Panc1 (cell line): ENCODE results near the gene PEX5L. TPM values are rescaled to one million over a fixed set of nuclear protein-coding genes. Genes with fewer than 3 reads are reported as not detected.

ENCODE experiments used
- ATAC-seq: fragments of 200-7000 bp; cut with Tn5 transposase; 2 replicates; pipeline ENCODE4 v1.9.1; 2020; ENCODE audit warnings: mild to moderate bottlenecking, moderate library complexity
- BruUV-seq: library from RNA; stranded (reverse); fragments of 400-500 nt; replicated peaks from 2 replicates; lab custom pipeline; 2021; lab: Mats Ljungman, UMichigan
- CTCF ChIA-PET: fragments of 300-600 bp; sonication (Branson Sonifier 250); formaldehyde crosslinking; loops from one replicate; lab custom pipeline; 2022; ENCODE audit warnings: antibody characterized with exemption; lab: Charles Lee
- POLR2A ChIA-PET: fragments of 300-600 bp; sonication (Branson Sonifier 250); formaldehyde crosslinking; loops from one replicate; lab custom pipeline; 2022; ENCODE audit warnings: antibody characterized with exemption; lab: Charles Lee
- DNase-seq: peaks from one replicate; pipeline ENCODE4 v3.0.0-alpha.2; 2010; ENCODE audit warnings: low read depth, low spot score
- H3K27ac ChIP-seq: 2 replicates; pipeline ENCODE4 v1.5.1; 2011; ENCODE audit warnings: mild to moderate bottlenecking, low read length, inconsistent platforms
- H3K27me3 ChIP-seq: fragments of 200-500 bp; sonication (Bioruptor generic); 2 replicates; pipeline ENCODE4 v1.6.0; 2014; ENCODE audit warnings: low read length, inconsistent platforms; ENCODE audit not compliant: control insufficient read depth, insufficient read depth
- H3K36me3 ChIP-seq: fragments of 200-500 bp; sonication (Bioruptor generic); 2 replicates; pipeline ENCODE4 v1.5.1; 2014; ENCODE audit warnings: inconsistent platforms, mild to moderate bottlenecking, low read length, moderate library complexity; ENCODE audit not compliant: control insufficient read depth, insufficient read depth
- H3K4me1 ChIP-seq: 2 replicates; pipeline ENCODE4 v1.5.1; 2011; ENCODE audit warnings: inconsistent platforms, mild to moderate bottlenecking, low read length, moderate library complexity; ENCODE audit not compliant: control insufficient read depth, insufficient read depth
- H3K4me3 ChIP-seq, 2 experiments: 2 replicates each; pipeline ENCODE4 v1.5.1; 2011 to 2012; ENCODE audit warnings: low read depth in 2 of 2, low read length in 2 of 2, mild to moderate bottlenecking in 2 of 2, inconsistent platforms in 1 of 2, moderate library complexity in 1 of 2
- H3K9me3 ChIP-seq: fragments of 200-500 bp; sonication (Bioruptor generic); 2 replicates; pipeline ENCODE4 v1.5.1; 2014; ENCODE audit warnings: low read depth, mild to moderate bottlenecking, inconsistent platforms, low read length, moderate library complexity; ENCODE audit not compliant: control insufficient read depth, insufficient read depth
- POLR2AphosphoS5 ChIP-seq: IDR thresholded peaks from 2 replicates; pipeline ENCODE4 v1.6.1; 2012; ENCODE audit warnings: mild to moderate bottlenecking, low read depth, low read length, moderate library complexity
- SIN3A ChIP-seq: IDR thresholded peaks from 2 replicates; pipeline ENCODE4 v1.6.1; 2012; ENCODE audit warnings: low read depth, mild to moderate bottlenecking, low read length, moderate library complexity, borderline replicate concordance; ENCODE audit not compliant: insufficient read depth
- TCF7L2 ChIP-seq: IDR thresholded peaks from 2 replicates; pipeline ENCODE4 v1.6.1; 2011; ENCODE audit warnings: mild to moderate bottlenecking, low read depth, low read length, inconsistent platforms
- in situ Hi-C: cut with HindIII; loops from 2 replicates; pipeline ENCODE4 v1.10.0; 2016; ENCODE audit warnings: low sequenced_read_pairs, low pct_unique_long_range_greater_than_20kb
- intact Hi-C: fragments of 100-400 bp; cut with micrococcal nuclease; formaldehyde crosslinking; loops from one replicate; pipeline ENCODE4 v1.10.0; 2022; ENCODE audit not compliant: unreplicated experiment
- total RNA-seq: library from RNA; stranded (reverse); gene quantifications from one replicate; pipeline ENCODE4 v1.2.1, GENCODE V29; 2021; ENCODE audit not compliant: unreplicated experiment
- TF ChIP-seq, protein P1 (sequence below), 2 experiments: IDR thresholded peaks; 2 replicates each; pipeline ENCODE4 v1.6.1; 2011 to 2012; ENCODE audit warnings: low read depth in 2 of 2, control low read depth in 1 of 2, low read length in 1 of 2, mild to moderate bottlenecking in 1 of 2, moderate library complexity in 1 of 2; ENCODE audit not compliant: insufficient read depth in 1 of 2
- TF ChIP-seq, protein P2 (sequence below): fragments of 450-650 bp; IDR thresholded peaks from 2 replicates; pipeline ENCODE4 v1.5.1; 2017; ENCODE audit warnings: mild to moderate bottlenecking

PEX5L gene
- total RNA-seq, 1 experiment from 2014 or later, result 0.23 TPM

DNA sequence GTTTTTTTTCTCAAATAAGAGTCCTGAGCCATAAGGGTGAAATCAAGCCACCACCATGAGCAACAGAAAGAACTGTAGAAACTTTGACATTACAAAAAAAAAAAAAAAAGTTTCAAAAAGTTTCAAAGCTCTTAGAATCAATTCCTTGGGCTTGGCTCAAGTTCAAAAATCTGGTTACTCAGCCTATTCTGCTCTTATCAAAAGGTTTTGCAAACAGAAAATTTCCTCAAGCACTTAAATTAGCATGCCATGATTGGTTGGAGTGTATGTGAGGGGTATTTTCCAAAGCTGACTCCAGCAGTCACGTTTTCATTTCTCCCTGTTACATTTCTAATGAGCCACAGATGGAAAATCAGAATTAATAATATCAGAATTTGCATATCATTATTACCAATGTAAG is 12.1 kb upstream of the PEX5L start:
- H3K36me3 ChIP-seq, result no peaks in the 10 kb centered on the region
- no peak overlapping the region for H3K27ac ChIP-seq
- no peaks in the 10 kb centered on the region for H3K9me3 ChIP-seq
- H3K4me1 ChIP-seq, result no peaks in the 10 kb centered on the region
- no peak for ATAC-seq
- BruUV-seq, result no TSS peak
- ChIA-PET POLR2A (interaction anchor here (0.6 to 0.7 kb wide), 2 partner anchors 38 to 802 kb away, joined by 3 to 10 read pairs; no protein-coding TSS in a partner anchor), CTCF (interaction anchor here (0.7 kb wide), 1 partner anchor 41 kb away, joined by 3 read pairs; no protein-coding TSS in a partner anchor)
- no peak overlapping the region for H3K4me3 ChIP-seq
- TF ChIP-seq, protein P1, sequence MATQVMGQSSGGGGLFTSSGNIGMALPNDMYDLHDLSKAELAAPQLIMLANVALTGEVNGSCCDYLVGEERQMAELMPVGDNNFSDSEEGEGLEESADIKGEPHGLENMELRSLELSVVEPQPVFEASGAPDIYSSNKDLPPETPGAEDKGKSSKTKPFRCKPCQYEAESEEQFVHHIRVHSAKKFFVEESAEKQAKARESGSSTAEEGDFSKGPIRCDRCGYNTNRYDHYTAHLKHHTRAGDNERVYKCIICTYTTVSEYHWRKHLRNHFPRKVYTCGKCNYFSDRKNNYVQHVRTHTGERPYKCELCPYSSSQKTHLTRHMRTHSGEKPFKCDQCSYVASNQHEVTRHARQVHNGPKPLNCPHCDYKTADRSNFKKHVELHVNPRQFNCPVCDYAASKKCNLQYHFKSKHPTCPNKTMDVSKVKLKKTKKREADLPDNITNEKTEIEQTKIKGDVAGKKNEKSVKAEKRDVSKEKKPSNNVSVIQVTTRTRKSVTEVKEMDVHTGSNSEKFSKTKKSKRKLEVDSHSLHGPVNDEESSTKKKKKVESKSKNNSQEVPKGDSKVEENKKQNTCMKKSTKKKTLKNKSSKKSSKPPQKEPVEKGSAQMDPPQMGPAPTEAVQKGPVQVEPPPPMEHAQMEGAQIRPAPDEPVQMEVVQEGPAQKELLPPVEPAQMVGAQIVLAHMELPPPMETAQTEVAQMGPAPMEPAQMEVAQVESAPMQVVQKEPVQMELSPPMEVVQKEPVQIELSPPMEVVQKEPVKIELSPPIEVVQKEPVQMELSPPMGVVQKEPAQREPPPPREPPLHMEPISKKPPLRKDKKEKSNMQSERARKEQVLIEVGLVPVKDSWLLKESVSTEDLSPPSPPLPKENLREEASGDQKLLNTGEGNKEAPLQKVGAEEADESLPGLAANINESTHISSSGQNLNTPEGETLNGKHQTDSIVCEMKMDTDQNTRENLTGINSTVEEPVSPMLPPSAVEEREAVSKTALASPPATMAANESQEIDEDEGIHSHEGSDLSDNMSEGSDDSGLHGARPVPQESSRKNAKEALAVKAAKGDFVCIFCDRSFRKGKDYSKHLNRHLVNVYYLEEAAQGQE (IDR thresholded peaks at IDR 0.05; ENCODE audit: insufficient read depth in 1 of 2, low read depth in 2 of 2, low read length in 1 of 2), result no peak
- no peak for TF ChIP-seq TCF7L2
- no peak for TF ChIP-seq SIN3A
- no peak for TF ChIP-seq POLR2AphosphoS5
- TF ChIP-seq, protein P2, sequence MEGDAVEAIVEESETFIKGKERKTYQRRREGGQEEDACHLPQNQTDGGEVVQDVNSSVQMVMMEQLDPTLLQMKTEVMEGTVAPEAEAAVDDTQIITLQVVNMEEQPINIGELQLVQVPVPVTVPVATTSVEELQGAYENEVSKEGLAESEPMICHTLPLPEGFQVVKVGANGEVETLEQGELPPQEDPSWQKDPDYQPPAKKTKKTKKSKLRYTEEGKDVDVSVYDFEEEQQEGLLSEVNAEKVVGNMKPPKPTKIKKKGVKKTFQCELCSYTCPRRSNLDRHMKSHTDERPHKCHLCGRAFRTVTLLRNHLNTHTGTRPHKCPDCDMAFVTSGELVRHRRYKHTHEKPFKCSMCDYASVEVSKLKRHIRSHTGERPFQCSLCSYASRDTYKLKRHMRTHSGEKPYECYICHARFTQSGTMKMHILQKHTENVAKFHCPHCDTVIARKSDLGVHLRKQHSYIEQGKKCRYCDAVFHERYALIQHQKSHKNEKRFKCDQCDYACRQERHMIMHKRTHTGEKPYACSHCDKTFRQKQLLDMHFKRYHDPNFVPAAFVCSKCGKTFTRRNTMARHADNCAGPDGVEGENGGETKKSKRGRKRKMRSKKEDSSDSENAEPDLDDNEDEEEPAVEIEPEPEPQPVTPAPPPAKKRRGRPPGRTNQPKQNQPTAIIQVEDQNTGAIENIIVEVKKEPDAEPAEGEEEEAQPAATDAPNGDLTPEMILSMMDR, result no peak
- in situ Hi-C loops, result no loop called here
- H3K27me3 ChIP-seq, result no peaks in the 10 kb centered on the region
- intact Hi-C loops, result no loop called here
- DNase-seq, result no peak

DNA sequence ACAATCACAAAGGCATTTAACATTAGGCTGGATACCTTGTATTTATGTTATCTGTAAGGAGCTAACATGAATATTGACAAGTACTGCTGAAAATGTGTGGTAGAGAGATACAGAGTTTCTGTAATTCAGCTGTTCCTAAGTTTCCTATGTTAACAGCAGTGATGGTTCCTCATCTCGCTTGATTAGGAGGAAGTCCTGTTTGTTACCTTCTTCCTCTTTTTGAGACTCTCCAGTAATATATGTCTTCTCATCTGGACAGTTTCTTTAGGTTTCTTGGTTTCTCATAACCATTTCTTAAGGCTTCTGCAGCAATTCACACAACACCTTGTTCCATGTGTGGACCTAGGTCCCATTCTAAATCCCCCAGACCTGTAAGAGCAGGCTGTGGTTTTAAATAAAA is 11.4 kb upstream of the PEX5L start:
- Histone ChIP-seq H3K4me3 (no peak overlapping the region), H3K27me3 (no peaks in the 10 kb centered on the region), H3K36me3 (no peaks in the 10 kb centered on the region), H3K9me3 (no peaks in the 10 kb centered on the region), H3K4me1 (no peaks in the 10 kb centered on the region), H3K27ac (no peak overlapping the region)
- ATAC-seq (no peak), DNase-seq (no peak)
- in situ Hi-C loops, result no loop called here
- ChIA-PET CTCF (no interaction called here), POLR2A (interaction anchor here (0.7 kb wide), 1 partner anchor 39 kb away, joined by 10 read pairs; no protein-coding TSS in a partner anchor)
- intact Hi-C loops, result no loop called here
- TF ChIP-seq POLR2AphosphoS5 (no peak), TCF7L2 (no peak), SIN3A (no peak)
- TF ChIP-seq, protein P2, result no peak
- TF ChIP-seq, protein P1 (IDR thresholded peaks at IDR 0.05; ENCODE audit: insufficient read depth in 1 of 2, low read depth in 2 of 2, low read length in 1 of 2), result no peak
- BruUV-seq, result no TSS peak
